Uterus (tissue), 4 donors: ENCODE measurements around the gene KPNA3. TPM values are rescaled to one million over a fixed set of nuclear protein-coding genes. Genes with fewer than 3 reads are reported as not detected.

Experiments used
- DNase-seq, 2 donors: peaks; one replicate each; pipeline ENCODE4 v3.0.0-alpha.2; 2019 to 2020
- H3K27ac ChIP-seq, 2 donors: fragments of 200-600 bp; sonication (generic); 1 replicate in 1 of 2; 2 replicates in 1 of 2; pipeline ENCODE4 v1.5.1; 2016 to 2018
- H3K27me3 ChIP-seq, 2 donors: fragments of 200-600 bp; sonication (generic); one replicate each; pipeline ENCODE4 v1.5.1; 2018 to 2019; ENCODE audit warnings: control low read depth in 1 of 2
- H3K36me3 ChIP-seq, 2 donors: fragments of 200-600 bp; sonication (generic); one replicate each; pipeline ENCODE4 v1.5.1; 2019; ENCODE audit warnings: control low read depth in 1 of 2
- H3K4me1 ChIP-seq, 2 donors: fragments of 200-600 bp; sonication (generic); one replicate each; pipeline ENCODE4 v1.5.1; 2018 to 2019; ENCODE audit warnings: control low read depth in 1 of 2
- H3K4me3 ChIP-seq, 2 donors: fragments of 200-600 bp; sonication (generic); 1 replicate in 1 of 2; 2 replicates in 1 of 2; pipeline ENCODE4 v1.5.1; 2018 to 2019; ENCODE audit warnings: mild to moderate bottlenecking in 1 of 2
- H3K9me3 ChIP-seq, 2 donors: fragments of 200-600 bp; sonication (generic); one replicate each; pipeline ENCODE4 v1.5.1; 2019; ENCODE audit warnings: control low read depth in 1 of 2
- POLR2A ChIP-seq, 2 donors: fragments of 450-650 bp; IDR thresholded peaks; one replicate each; pipeline ENCODE4 v1.6.1; 2016; ENCODE audit warnings: antibody characterized with exemption in 2 of 2, mild to moderate bottlenecking in 1 of 2, moderate library complexity in 1 of 2
- intact Hi-C: fragments of 100-400 bp; cut with DNase I; formaldehyde crosslinking; loops from one replicate; pipeline ENCODE4 v1.15.1; 2023; ENCODE audit warnings: low total_unique reads
- total RNA-seq, 4 donors: library from RNA; depleted of rRNA in 3 of 4; stranded (reverse); fragments of >200 nt in 3 of 4; gene quantifications; one replicate each; pipeline versions ENCODE4 v1.1.0 to v1.2.4, GENCODE V29; 2014 to 2023
- TF ChIP-seq, protein P1 (sequence below), 4 experiments: fragments of 200-600 bp in 2 of 4; fragments of 450-650 bp in 2 of 4; sonication (generic) in 2 of 4; IDR thresholded peaks; one replicate each; pipeline ENCODE4 v1.5.1; 2016 to 2019; ENCODE audit warnings: antibody characterized with exemption in 4 of 4, mild to moderate bottlenecking in 2 of 4, moderate library complexity in 1 of 4
- donor health status: DM: yes; HTN: yes; CAD: no.

KPNA3 gene
- total RNA-seq, 4 donors from 2014 or later: 9.1 to 49.2 (median 30.3) TPM

DNA sequence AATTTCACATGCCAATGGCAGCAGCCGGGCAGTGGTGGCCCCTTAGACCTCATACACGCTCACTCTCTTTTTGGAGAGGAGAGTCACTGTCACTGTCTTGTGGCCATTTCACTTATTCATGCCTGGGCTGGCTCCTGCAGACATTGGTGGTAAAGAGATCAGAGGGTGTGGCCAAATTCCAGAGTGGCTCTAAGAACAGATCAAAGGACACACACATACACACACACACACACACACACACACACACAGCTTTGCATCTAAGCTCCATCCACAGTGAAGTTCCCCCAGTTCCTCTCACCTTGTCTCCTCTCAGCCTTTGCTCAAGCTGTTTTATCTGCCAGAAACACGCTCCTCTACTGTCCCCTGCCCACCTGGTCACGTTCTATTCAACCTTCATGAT is 46.5 kb upstream of the KPNA3 start:
- H3K27ac ChIP-seq: no peak overlapping the region
- DNase-seq: no peak
- intact Hi-C loops: no loop called here
- H3K9me3 ChIP-seq: no peaks in the 10 kb centered on the region
- H3K4me3 ChIP-seq: no peak overlapping the region
- no peaks in the 10 kb centered on the region for H3K4me1 ChIP-seq
- TF ChIP-seq, protein P1, sequence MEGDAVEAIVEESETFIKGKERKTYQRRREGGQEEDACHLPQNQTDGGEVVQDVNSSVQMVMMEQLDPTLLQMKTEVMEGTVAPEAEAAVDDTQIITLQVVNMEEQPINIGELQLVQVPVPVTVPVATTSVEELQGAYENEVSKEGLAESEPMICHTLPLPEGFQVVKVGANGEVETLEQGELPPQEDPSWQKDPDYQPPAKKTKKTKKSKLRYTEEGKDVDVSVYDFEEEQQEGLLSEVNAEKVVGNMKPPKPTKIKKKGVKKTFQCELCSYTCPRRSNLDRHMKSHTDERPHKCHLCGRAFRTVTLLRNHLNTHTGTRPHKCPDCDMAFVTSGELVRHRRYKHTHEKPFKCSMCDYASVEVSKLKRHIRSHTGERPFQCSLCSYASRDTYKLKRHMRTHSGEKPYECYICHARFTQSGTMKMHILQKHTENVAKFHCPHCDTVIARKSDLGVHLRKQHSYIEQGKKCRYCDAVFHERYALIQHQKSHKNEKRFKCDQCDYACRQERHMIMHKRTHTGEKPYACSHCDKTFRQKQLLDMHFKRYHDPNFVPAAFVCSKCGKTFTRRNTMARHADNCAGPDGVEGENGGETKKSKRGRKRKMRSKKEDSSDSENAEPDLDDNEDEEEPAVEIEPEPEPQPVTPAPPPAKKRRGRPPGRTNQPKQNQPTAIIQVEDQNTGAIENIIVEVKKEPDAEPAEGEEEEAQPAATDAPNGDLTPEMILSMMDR (IDR thresholded peaks at IDR 0.05): no peak
- no peak for TF ChIP-seq POLR2A (IDR thresholded peaks at IDR 0.05)
- H3K27me3 ChIP-seq: no peaks in the 10 kb centered on the region
- no peaks in the 10 kb centered on the region for H3K36me3 ChIP-seq

DNA sequence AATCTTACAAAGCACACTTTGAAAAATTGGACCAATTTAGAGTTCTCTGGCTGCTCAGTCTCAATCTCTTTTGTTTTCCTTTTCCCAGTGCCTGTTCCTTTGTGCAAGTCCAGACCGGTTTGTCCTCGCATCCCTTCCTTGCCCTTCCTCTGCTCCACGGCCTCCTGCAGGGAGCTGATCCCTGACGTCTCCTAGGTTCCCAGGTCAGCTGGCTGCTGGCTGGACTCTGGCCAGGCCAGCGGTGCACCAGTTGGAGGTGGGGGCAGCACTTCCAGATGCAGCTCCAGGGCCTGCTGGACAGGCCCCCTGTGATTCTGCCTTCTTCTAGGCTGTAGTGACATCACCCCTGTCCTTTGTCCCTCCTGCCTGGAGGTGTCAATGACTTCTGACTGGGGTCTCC is 44.0 kb upstream of the KPNA3 start:
- H3K27ac ChIP-seq: no peak overlapping the region
- intact Hi-C loops: no loop called here
- H3K9me3 ChIP-seq: no peaks in the 10 kb centered on the region
- no peak for DNase-seq
- no peaks in the 10 kb centered on the region for H3K36me3 ChIP-seq
- TF ChIP-seq POLR2A (IDR thresholded peaks at IDR 0.05): no peak
- TF ChIP-seq, protein P1 (IDR thresholded peaks at IDR 0.05): no peak
- no peaks in the 10 kb centered on the region for H3K27me3 ChIP-seq
- no peaks in the 10 kb centered on the region for H3K4me1 ChIP-seq
- no peak overlapping the region for H3K4me3 ChIP-seq

DNA sequence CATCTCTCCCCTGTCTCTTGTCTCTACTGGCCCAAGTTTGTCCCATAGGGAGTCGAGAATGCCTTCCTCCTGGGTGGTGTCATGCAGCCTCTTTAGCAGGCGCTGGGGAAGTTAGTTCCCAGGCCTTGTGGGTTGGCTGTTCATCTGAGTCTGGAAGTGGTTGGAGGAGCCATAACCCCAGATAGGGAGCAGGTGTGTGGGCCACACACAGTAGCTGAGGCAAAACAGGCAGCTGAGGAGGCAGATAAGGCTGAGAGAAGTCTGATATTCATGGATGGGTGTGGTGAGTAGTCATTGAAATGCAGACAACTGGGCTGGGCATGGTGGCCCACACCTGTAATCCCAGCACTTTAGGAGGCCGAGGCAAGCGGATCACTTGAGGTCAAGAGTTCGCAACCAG is 40.9 kb upstream of the KPNA3 start:
- Histone ChIP-seq H3K36me3 (no peaks in the 10 kb centered on the region), H3K4me3 (no peak overlapping the region), H3K9me3 (no peaks in the 10 kb centered on the region), H3K4me1 (no peaks in the 10 kb centered on the region), H3K27me3 (no peaks in the 10 kb centered on the region), H3K27ac (no peak overlapping the region)
- intact Hi-C loops: no loop called here
- DNase-seq: no peak
- TF ChIP-seq POLR2A (IDR thresholded peaks at IDR 0.05): no peak
- TF ChIP-seq, protein P1 (IDR thresholded peaks at IDR 0.05): no peak

DNA sequence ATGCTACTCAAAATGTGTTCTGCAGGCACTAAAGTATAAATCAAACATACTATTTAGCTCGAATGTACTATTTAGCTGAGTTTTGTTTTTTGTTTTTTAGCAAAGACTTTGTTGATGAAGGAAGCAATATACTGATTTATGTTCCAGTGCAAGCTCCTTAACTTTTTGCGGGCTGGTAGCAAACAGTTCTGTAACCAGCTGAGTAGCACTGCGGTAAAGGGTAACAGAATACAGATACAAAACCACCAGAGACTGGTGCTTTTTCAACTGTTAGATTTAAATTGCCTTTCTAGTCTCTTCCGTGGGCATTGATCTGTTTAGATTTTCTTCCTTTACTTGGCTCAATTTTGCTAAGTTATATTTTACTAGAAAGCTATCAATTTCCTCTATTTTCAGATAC is 39.0 kb upstream of the KPNA3 start:
- H3K27ac ChIP-seq: no peak overlapping the region
- H3K36me3 ChIP-seq: no peaks in the 10 kb centered on the region
- H3K27me3 ChIP-seq: no peaks in the 10 kb centered on the region
- H3K9me3 ChIP-seq: no peaks in the 10 kb centered on the region
- no peaks in the 10 kb centered on the region for H3K4me1 ChIP-seq
- intact Hi-C loops: no loop called here
- no peak overlapping the region for H3K4me3 ChIP-seq
- no peak for DNase-seq
- TF ChIP-seq, protein P1 (IDR thresholded peaks at IDR 0.05): no peak
- no peak for TF ChIP-seq POLR2A (IDR thresholded peaks at IDR 0.05)

DNA sequence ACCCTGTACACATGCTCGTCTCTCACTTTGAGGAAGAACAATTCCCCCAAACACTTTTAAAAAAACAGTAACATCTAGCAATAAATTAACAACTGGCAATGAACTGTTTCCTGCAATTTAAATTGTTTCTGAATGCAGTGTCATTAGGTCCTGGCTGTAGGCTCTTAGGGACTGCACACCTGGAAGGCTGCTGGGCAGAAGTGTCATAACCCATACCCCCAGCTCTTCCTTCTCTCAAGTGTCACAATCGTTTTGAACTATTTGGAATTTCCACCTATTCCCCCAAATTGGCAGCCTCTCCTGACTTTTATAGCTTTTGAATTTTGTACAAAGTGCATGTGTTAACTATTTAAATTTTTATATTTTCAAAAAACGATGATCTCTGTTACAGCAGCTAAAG is 38.2 kb upstream of the KPNA3 start:
- Histone ChIP-seq H3K4me3 (no peak overlapping the region), H3K36me3 (no peaks in the 10 kb centered on the region), H3K27me3 (no peaks in the 10 kb centered on the region), H3K4me1 (no peaks in the 10 kb centered on the region), H3K27ac (no peak overlapping the region), H3K9me3 (no peaks in the 10 kb centered on the region)
- DNase-seq: no peak
- intact Hi-C loops: no loop called here
- no peak for TF ChIP-seq POLR2A (IDR thresholded peaks at IDR 0.05)

DNA sequence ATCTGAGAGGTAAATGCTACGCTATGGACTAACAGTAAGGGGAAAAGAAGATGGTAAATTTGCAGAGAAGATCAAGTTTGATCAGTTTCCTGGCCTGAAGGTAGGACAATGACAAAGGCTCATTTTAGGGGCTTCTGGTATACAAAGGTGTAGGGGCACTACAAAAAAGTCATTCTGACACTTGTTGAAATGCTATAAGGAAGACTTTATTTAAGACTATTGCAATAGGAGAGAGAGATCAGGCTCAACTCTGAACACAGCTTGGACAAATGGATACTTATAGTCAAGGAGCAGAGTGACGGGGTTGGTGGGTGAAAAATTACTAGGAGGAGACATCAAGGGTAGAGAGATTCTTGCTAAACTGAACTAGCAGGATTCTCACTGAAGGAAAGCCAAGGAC is 37.2 kb upstream of the KPNA3 start:
- H3K27me3 ChIP-seq: no peaks in the 10 kb centered on the region
- no peaks in the 10 kb centered on the region for H3K4me1 ChIP-seq
- DNase-seq: no peak
- intact Hi-C loops: no loop called here
- no peaks in the 10 kb centered on the region for H3K36me3 ChIP-seq
- no peak for TF ChIP-seq POLR2A (IDR thresholded peaks at IDR 0.05)
- TF ChIP-seq, protein P1 (IDR thresholded peaks at IDR 0.05): no peak
- H3K4me3 ChIP-seq: no peak overlapping the region
- no peak overlapping the region for H3K27ac ChIP-seq
- H3K9me3 ChIP-seq: no peaks in the 10 kb centered on the region
